CD1c-positive myeloid dendritic cell (primary cell): ENCODE data around the gene RAB24.

Source experiments
- DNase-seq: peaks from one replicate; pipeline ENCODE4 v3.0.0-alpha.2; 2016; ENCODE audit errors: extremely low spot score

The RAB24 gene

GRCh38 chr5:177333420-177334154 is 30.1 kb upstream of the RAB24 start:
- no peak for DNase-seq

DNA sequence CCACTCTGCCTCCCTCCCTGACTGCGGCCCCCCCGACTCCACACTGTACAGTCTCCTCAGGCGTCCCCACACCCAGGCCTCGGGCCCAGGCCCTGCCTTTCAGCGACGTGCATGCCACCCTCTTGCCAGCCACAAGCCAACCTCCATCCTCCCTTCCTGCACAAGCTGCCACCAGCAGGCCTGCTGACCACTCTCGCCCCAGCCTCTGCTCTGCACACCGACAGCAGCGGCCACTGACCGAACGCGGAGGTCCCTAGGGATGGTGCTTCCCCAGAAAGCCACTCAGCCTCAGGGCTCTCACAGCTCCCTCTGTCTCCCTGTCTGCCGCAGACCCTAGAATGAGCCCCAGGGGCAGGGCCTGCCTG is 29.4 kb upstream of the RAB24 start:
- no peak for DNase-seq

DNA sequence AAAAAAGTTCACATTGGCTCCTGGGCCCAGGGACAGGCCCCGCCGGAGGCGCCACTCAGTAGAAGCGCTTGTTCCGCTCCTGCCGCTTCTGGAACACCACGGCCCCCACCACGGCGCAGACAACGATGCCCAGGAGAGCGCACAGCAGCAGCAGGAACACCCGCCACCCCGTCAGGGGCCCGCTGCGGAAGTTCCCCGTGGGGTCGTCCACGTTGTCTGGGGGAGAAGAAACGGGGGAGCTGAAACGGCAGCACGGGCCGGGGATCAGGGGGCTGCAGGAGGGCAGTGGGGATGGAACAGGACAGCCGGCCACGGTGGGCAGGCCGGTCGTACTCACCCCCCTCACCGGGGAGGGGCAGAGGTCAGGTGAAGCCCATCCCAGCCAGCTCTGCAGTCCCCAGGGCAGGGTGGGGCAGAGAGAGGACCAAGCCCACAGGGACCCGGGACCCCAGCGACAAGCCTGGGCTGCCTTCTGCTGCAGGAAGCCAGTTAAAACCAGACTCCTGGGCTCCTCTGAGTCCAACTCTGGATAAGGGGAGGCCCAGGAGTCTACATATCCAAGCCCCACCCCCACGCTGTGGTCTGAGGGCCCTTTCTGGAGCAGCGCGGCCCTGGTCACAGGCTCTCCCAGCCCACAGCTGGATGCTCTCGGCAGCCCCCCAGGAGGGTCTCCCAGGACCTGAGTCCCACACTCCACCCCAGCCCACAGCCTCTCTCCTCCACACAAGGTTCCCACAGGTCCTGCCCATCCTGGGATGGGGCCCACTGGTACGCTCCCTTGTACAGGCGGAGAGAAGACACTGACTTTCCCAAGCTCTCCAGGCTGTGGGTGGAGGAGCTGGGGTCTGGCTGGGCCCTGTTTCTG is 28.7 kb upstream of the RAB24 start:
- no peak for DNase-seq

GRCh38 chr5:177330991-177331842 is 27.7 kb upstream of the RAB24 start:
- no peak for DNase-seq

GRCh38 chr5:177329883-177330282 is 26.4 kb upstream of the RAB24 start:
- DNase-seq: no peak

DNA sequence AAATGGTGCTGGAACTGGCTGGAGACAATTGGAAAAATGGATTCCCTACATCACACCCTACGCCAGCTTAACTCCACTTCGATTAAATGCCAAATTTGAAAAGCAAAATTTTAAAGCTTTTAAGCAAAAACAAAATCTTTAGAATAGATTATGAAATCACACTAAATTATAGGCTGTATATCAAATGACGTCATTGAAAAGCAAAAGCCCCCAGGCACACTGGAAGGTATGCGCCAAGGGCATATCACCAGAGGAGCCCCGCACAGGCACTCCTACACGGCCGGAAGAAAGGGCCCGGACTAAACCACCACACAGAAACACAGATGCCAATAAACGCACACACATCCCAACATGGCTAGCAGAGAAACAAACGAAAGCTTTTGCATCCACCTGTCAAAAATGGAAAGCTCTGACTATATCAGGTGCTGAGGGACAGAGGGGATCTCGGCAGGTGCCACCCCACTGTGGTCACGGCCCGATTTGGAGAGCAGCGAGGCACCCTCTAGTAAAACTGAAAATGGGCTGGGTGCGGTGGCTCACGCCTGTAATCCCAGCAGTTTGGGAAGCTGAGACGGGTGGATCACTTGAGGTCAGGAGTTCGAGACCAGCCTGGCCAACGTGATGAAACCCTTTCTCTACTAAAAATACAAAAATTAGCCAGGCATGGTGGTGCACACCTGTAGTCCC is 25.2 kb upstream of the RAB24 start:
- no peak for DNase-seq

DNA sequence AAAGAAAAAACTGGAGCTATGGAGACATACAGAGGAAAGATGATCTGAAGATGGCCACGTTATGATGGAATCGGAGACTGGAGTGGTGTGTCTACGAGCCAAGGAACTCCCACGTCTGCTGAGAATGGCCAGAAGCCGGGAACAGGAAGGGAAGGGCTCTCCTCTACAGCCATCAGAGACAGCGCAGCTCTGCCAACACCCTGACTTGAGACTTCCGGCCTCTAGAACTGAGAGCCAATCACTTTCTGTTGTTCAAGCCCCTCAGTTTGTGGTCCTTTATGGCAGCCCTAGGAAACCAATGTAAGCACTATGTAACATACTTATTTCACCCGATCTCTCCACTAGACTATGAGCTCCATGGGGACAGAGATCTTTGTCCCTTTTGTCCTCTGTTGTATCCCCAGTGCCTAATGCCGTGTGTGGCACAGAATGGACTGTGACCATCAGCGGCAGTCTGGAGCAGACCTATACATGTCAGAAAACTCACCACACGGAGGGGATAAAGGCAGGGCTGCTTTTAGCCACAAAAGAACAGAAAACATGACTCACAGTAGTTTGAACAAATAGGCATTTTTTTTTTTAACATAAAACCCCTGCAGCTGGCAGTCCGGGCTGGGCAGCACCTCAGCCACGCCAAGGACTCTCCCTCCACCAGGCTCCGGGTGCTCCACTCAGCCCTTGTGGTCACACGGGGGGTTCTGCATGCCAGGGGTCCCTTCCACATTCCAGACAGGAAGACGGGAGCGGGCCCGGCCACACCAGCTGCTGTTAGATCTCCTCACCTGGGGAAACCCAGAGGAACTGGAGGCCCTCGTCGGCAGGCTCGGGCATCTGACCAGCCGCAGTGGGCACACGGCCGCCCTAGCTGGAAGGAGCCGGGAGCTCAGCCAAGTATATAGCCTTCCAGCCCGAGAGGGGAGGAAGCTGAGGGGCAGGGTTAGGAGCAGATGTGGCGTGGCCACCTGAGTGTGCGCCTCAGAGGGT is 24.3 kb upstream of the RAB24 start:
- peak; percentile 20 for DNase-seq

- DNase-seq: no peak
Measured at GRCh38 chr5:177325868-177326381, 22.4 kb upstream of the RAB24 start.

GRCh38 chr5:177320879-177321278 is 17.4 kb upstream of the RAB24 start:
- DNase-seq: peak; percentile 78

DNA sequence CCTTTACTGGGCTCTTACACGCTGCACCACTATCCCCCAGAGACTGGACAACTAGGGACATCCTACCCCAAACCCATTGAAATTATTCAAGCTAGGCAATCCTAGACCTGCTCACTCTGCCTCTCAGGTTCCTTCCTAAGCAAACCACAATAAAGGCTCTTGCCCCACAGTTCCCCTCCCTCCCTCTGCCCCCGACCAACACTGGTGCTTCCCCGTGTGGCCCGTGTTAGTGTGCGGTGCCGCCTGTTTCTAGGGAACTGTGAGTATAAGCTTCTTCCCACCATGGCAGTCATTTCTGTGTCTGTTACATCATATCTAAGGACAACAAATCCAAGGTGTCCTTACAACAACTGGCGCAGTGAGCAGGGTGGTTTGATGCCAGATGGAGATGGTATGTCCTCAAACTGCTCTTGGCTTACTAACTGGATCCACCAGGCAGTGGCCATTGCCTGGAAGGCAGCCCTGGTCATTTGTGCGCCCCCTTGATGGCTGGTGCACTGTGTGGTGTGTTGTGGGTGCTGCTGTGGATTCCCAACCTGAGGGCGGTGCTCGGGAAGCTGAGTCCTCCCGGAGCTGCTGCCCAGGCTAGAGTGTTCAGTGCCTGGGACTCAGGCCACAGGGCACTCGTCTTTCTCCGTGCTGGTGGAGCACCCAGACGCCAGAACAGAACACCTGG is 16.5 kb upstream of the RAB24 start:
- DNase-seq: peak; percentile 58

DNA sequence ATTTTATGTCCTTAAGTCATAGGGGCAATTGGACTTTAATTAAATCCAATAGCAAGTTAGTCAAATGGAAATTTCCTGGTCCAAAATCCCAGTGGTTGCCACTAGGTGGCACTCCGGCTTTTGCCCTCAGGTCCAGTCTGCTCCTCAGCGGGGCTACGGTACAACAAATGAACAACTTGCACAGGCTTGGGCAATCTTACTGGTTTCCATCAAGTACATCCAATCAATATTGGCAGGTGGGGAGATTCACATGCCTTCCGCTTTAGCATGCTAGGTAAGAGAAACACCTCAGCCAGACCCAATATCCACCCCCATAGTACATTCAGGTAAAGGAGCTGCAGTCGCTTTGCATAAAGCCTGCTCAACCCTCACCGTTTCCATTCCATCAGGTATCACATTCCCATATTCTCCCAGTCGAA is 14.4 kb upstream of the RAB24 start:
- peak; percentile 85 for DNase-seq

DNA sequence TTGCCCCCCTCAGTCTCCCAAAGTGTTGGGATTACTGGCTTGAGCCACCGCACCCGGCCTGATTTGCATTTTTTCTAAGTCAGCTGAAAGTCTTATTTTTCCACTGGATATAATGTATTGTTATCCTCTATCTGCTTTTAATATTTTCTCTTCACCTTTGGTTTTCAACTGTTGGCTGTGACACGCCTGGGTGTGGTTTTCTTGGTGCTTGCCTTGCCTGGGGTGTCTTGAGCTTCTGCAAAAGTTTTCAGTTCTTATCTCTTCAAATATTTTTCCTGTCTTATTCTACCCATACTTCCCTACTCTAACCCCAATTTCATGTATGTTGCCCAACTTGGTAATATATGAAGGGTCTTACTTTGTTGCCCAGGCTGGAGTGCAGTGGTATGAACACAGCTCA is 12.5 kb upstream of the RAB24 start:
- no peak for DNase-seq

DNA sequence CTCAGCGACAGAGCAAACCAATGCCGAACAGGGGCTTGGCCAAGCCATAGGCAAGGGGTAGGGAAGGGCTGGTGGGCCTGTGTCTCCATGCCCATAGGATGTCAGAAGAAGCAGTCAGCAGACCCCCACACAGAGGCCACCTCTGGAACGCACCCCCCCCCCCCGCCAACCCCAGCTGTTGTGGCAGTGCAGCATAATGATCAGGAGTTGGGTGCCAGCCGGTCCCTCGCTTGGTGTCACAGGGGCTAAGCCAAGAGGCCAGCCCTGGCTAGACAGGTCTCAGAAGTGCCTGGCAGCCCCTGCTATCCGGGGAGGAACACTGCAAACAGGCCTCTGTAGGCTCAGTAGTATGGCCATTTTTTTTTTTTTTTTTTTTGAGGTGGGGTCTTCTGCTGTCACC is 11.9 kb upstream of the RAB24 start:
- no peak for DNase-seq

GRCh38 chr5:177314376-177315342 is 11.1 kb upstream of the RAB24 start:
- DNase-seq: no peak

- DNase-seq: no peak
Measured at GRCh38 chr5:177313561-177314259, 10.2 kb upstream of the RAB24 start.

DNA sequence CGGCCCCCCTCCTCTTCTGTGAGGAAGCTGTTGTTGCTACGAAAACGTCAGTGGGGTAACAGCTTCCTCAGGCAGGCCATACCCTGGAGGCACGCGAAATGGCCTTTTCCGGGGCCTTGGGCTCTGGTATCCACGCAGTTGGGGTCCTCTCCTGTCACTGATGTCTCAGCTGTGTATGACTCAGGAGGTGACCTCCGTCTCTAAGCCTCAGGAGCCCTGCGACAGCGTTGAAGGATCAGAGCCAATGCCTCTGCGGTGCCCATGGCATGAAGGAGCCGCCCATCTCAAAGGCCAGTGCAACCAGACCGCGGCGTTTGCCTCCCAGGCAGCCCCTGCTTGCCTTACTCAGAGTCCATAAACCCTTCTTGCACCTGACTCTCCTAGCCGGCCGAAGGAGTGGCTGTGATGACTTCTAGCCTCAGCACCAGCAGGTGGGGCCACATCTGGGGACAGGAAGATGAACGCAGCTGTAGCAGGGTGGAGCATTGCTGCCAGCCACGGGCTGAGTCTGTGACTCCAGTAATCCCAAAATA is 9.2 kb upstream of the RAB24 start:
- peak; percentile 74 for DNase-seq
